Inflammatory macrophage (primary cell): ENCODE results near the gene ZNF516.
A peak's percentile ranks its signal among the peaks of the same experiment; 100 is the strongest.
"Not testable (repeated sequence)": the region's sequence is repeated elsewhere in the genome, so short reads cannot be mapped to it uniquely, and the experiment has no call there.

ENCODE experiments used
- DNase-seq, 2 donors: peaks; one replicate each; pipeline ENCODE4 v3.0.0-alpha.2; 2020 to 2022

ZNF516 gene

DNA sequence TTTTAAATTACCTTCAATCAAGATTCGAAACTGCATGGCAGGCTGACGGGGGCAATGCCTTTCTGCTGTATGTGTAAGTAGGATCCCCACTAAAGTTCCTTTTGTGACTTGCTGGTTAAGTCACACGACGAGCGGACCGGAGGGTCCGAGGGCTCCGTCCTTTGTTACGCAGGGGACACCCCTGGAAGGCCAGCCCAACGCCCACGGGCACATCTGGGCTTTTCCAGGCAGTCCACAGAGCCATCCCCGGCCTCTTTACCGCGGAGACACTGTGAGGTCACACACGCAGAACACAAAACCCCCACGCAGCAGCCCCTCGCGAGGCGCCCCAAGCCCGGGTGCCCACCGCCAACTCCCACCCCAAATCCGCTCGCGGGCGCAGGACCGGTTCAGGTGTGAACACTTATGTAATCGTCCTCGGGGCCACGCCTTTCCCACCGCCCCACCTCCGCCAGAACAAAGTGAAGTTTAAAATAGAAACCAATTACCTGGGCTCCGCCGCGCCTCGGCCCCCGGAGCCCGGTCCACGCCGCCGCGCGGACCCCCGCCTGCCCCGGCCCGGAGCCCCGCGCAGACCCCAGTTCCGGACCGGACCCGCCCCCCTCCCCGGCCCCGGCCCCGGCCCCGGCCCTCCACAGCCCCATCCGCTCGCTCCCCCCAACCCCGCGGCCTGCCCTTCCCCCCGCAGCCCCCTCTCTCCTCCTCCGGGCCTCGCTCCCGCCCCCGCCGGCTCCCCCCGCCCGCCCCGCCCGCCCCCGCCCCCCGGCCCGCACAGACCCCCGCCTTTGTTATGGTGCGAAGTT is 4.2 kb downstream of the ZNF516 start:
- peak in 1 of 2 donors; percentile 60 for DNase-seq

DNA sequence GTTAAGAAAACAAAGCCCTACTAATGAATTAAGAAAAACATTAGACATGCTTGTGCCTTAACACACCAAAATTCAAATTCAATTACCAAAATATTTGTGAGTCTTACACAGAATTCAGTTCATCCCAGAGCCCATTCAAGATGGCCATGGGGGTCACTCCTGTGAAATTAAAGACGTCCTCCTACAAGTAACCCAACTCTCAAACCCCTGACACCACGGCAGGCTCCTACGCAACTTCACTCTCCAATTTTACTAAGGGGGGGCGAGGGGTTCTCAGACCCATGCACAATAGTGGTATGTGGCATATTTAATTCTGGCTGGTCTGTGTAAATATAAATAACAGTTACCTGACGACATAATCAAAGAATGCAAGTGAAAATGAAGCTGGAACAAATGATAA is 5.0 kb downstream of the ZNF516 start:
- DNase-seq: no peak

DNA sequence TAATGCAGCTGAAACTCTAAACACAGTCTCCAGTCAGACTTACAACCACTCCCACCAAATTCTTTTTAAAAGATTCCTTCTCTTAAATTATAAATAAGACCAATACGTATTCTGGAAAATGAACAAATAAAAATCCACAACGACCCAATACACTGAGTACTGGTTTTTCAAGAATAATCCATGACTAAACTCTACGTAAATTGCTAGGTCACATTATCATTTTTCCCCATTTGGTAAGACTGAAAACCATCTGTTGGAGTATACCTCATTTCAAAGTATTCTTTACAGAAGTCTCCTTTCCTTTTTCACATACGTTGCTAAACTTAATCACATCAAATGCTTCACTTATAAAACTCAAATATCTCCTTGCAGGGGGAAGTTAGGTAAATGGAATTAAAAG is 6.0 kb downstream of the ZNF516 start:
- DNase-seq: no peak

DNA sequence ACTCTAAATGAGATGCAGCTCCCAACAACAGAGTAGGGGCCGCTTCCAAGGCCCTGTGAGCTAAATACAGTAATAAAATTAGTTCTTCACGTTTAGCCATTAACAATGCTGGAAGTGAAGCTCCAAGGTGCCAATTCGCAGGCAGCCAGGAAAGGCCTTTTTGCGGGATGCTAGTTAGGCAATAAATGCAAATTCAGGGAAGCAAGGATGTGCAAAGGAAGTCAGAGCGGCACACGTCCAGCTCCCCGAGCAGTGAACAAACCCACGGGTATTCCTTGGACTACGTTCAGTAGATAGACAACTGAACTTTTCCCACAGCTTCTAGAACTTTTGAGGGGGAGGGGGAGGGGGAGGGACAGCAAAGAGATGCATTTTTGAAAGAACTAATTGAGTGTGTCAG is 6.9 kb downstream of the ZNF516 start:
- no peak for DNase-seq

DNA sequence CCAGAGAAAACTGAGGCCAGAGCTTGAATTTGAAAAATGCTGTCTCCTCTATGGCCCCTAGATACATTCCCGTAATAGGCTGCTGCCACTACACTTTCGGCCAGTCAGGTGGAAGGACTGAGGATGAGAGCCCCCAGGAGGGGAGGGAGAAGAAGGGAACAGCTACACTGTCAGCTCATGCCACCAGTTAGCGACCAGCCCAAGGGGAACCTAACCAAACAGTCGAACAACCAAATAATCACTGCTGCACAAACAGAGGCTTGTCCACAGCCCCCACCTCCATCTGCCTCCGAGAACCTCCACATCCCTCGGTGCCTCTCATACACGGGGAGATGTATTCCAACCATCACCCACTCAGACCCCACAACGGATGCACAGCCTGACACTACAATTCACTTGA is 7.3 kb downstream of the ZNF516 start:
- no peak for DNase-seq

DNA sequence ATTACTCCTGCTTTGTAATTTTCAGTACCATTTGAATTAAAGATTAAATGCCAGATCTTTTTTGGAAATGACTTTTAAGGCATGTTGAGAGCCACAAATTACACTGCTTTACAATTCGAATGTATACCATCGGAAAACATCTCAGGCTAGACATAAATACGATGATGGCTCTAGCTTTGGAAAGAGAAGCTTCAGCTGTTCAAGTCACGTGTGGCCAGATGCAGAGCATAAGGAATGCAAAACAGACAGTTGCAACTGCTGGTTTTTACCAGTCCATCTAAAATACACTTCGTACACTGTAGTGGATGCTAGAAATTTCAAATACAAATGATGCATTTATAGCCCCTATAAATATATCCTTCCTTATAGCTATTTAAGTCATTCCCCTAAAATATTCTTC is 8.0 kb downstream of the ZNF516 start:
- DNase-seq: no peak

DNA sequence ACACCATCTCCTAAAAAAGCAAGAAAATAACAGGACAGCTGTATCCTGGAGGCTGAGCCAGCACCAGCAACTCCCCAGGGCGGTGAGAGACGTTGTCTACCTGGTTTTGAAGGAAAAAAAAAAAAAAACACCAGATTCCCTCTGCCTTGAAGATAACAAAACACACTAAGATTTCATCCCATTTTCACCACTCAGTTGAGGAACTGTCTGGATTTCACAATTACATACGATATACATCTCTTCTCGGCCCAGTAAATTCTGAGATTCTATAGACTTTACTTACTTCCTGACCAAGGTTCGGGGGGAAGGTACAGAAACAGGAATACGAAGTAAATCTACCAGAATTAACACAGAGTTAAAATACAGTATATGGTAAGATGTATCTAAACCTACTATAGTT is 8.5 kb downstream of the ZNF516 start:
- DNase-seq: no peak

DNA sequence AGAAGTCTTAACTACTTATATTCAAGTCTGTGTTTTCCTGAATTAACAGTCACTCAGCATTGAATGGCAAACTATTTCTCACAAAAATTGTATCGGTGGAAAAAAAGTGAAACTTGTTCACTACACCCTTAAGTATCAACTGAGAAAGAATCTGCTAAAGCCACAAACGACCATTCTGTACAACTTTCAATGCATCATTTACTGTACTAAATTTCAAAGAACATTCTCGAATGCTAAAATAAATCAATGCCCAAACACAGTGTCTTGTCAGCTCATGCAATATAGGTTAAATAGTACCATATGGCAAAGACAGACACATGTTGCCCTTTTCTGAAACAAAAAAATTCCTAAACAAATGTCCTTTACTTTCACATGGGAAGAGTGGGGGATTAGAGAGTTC is 9.0 kb downstream of the ZNF516 start:
- DNase-seq: no peak

DNA sequence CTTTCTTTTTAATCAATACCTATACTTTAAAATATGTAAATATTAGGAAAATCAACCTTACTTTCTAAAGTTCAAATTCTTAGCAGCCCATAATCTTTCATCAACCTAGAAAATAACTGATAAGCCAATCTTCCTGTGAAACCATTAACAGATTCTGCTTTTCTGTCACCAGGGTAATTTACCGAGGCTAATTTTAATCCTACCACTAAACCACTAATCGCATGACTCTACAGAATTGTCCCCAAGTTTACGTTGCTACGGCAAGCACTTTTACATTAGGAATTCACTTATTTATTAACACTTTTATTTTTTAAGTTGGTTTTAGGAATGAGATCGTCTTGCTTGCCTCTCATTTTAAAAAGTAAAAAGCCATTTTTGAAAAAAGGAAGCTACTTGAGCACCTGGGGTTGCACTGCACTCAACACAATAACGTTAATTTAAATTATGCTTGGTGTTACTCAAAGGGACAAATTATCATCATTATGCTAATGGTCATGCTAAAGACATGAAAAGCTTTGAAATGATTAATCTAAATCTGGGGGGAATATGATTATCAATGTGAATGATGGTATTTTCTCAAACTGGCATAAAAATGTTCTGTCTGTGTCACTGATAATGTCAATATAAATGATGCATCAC is 10.2 kb downstream of the ZNF516 start:
- no peak for DNase-seq

DNA sequence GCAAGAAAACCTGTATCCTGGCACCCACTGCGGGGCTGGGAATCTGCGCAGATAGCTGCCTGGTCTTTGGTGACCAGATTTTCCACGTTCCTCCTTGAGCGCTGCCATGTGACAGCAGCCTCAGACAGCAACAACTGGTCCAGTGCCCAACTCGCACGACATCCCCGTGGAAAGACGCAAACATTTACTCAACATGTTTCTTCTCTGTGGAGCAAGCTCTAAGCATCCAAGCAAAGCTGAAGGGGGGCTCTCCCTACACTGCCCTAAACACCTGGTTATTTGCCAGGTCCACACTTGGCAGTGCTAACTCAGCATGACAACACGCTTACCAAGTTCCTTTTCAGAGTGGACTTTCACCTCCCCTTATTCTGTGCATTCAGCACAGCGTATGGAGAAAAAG is 11.3 kb downstream of the ZNF516 start:
- DNase-seq: no peak

DNA sequence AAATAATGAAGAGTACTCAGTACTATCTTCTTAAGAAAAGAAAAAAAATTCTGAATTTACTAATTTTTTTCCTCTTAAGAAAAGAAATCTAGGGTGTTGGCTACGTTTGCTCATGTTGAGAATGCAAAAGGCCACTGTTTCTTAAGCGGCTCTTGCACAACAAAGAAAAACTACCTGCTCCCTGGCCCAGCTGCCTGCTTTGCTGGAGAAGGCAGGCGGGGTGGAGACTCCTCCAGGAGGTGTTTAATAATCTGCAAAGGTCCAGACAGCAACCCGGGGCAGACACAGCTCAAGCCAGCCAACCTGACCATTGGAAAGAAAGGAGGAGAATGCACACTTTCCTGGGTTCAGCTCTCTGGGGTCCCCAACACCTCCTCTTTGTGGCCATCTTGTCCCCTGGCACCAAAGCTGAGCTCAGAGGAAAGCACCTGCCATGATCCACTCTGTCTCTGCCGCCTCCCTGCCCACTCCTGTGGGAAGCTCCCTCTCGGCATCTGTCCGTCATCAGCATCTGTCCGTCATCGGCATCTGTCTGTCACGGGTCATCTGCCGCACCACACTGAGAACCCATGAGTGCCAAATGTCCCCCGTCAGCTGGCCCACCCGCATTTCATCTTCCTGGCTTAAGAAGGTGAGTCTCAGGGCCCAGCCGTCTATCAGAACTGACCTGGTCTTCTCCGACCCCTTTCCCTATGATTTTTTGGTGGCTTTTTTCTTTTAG is 11.9 kb downstream of the ZNF516 start:
- no peak for DNase-seq

DNA sequence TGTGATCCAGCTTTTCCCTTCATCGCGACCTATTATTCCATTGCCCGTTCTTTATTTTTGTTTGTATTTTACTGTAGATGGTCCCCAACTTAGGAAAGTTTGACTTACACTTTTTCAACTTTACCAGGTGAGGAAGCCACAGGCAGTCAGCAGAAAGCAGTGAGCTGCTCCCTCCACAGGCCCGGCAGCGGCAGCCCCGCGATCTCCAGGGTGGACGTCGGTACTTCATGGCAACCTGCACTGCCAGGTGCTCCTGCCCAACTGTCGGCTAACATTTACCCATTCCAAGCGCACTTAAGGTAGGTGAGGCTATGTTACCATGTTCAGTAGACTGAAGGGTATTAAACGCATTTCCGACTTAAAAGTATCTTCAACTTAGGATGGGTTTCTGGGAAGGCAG is 12.8 kb downstream of the ZNF516 start:
- no peak for DNase-seq

DNA sequence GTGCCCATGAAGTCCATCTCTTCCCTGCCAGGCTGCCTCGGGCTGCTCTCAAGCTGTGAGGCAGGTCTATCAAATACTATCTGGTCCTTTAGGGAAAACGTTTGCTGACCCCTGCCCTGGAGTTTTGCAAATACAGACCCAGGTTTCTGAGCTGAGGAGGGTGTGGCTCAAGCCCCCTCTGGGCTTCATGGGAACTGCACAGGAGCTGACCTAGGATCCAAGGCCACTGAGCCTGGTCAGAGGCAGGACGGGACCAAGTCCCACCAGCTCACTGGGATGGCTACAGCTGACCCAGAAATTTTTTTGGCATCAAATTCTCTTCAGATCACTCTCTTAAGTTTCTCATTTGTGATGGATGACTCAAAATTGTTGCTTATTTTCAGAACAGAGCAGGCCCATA is 14.1 kb downstream of the ZNF516 start:
- no peak for DNase-seq

DNA sequence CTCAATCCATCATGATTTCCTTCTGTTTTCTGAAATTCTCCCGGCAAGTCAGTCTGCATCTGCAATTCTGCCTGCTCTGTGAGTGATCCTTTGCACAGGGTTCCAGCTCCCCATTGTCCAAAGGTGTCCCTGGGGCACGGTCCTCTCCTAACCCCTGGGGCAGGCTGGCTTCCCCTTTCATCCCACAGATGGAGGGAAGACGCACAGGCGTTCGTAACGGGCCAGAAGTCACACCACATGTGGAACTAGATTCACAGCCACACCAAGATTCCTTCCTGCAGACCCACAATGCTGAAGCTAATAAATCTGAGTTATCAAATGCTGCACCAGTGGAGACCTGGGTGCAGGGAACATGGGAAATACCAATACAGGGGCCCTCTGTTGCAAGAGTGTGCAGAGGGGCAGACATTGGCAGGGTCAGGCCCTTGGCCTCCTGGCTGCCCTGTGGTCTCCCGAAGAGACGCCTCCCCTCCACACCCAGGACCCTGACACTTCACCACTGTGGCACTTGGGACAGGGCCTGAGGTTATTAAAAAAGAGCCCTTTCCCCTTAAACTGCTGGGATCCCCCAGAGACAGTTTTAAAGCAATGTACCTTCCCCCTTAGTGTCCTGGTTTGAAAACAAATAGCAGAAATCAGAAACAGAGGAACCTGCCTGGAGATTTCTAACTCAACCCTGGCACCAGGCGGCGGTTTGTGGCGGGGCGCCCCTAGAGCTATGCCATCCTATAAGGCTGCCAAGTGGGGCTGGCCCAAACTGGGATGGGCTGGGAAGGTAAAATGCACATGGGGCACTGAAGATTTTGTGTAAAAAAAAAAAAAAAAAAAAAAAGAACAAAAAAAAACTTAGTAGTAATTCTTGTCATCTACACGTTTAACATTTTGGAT is 15.4 kb downstream of the ZNF516 start:
- DNase-seq: no peak

DNA sequence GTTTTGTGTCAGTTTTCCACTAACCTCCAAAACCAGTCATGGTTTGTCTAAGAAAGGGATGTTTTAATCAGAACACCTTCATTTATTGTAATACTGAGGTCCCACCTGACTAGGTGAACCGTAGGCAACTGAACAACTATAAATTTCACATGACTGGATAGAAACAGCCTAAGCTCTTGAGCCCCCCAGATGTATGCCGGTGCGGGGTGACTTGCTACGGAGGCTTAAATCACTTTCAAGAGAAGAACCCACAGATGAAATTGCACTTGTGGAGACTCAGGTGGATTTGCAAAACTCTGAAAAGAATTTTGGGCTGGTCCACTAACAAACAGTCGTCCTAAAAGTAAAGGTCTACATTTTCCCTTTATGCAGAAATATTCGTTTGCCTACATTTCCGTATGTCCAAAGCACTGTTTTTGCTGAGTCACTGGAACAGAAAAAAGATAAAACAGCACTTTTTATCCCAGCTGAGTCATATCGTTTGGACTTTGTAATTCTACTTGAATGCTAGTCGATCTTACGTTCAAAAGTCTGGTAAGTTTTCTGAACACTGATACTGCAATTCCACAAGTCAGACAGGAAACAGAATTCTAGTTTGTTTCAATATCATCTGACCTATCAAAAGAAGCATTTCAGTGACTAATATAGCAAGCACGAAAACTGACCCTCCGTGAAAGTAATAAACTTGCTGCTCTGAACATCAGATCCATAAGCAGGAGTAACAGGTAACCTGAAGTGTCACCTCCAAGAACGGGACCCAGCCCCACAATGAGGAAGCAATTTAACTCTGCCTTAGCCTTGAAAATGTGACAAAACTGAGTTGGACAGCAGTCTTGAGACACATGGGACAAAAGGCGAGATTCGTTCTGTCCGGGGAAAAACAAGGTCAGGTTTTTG is 18.1 kb downstream of the ZNF516 start:
- peak; percentile 43 to 47 for DNase-seq

DNA sequence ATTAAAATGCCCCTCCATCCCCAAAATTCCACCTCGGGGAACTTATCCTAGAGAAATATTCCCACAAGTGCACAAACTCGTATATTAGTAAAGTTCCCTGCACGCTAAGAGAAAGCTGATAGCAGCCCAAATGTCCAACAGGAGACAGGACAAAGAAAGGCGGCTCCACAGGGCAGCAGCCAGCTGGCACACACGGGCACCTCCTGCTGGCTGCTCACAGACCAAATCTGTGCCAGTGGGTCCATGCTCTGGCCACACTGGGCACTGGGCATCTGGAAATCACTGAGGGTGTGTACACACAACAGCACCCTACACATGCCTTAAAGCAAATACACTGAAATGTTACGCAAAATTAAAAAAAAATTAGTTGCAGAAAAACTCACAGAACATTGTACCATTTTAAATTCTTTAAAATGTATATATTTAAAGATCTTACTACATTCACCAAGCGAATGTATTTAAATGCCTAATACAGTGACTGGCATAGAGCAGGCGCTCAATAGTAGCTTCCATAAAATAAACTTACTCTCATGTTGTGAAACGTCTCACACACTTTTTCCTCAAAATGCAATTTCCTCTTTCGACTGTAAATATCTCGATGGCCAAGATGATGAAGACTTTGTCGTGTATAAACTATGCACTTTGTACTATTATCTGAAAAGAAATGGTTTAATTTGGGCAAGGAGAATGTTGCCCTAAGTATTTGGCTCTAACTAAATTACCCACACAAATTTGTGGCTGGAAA is 19.4 kb downstream of the ZNF516 start:
- DNase-seq: peak; percentile 49 to 70

DNA sequence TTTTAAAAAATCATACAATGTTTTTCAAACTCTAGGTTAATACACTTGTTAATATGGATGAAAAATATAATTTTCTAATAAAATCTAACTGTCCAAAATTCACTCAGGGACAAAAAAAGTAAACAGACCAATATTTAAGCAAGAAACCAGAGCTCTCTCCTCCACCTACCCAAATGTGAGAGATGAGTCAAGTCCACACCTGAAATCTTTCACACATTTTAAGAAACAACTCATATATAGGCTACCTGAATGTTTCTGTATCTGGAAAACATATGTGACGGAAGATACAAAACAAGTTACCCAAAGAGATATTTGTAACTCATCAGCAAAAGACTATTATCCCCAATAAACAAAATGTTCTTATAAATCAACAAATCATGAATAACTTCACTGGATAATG is 20.2 kb downstream of the ZNF516 start:
- no peak for DNase-seq

DNA sequence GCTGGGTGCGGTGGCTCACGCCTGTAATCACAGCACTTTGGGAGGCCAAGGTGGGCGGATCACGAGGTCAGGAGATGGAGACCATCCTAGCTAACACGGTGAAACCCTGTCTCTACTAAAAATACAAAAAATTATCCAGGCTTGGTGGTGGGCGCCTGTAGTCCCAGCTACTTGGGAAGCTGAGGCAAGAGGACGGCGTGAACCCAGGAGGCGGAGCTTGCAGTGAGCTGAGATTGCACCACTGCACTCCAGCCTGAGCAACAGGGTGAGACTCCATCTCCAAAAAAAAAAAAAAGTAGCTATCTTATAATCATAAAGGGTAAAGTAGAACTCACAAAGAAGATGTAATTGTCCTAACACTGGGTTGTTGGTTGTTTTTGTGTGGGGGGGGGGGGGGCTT is 21.5 kb downstream of the ZNF516 start:
- DNase-seq: not testable (repeated sequence)

DNA sequence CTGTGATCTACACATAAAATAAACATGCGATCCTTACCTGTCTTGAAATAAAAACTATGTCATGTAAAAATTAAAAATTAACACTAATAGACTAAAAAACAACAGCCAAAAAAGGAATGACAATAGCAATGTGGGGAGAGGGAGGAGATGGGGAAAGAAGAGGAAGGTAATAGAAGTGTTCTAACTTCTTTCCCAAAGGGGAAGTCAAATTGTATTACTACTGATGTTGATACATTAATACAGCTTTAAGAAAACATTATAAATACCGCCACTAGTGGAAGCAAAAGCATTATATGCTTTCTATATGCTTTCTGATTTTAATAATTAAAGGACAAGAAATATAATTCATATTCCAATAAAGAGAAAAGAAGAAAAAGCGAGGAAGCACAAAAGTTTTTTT is 22.2 kb downstream of the ZNF516 start:
- peak in 1 of 2 donors; percentile 56 for DNase-seq

DNA sequence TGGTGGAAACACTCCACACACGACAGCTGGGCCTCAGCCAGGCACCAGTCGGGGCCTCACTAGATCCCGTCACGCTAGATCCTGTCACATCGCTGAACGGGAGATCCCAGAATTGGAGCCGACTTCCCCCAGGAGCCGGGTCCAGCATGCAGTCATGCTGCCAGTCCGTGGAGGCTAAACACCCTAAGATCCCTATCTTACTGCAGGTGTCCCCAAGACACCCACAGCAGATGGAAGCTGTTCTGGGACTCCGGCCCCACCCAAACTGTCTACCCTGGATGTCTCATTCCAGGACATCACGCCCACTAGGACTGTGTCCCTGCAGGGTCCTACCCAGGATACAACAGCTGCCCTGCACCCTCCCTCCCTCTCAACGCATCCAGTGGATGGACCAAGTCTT is 23.4 kb downstream of the ZNF516 start:
- DNase-seq: no peak
